AG08396 (cell line): Measurements from ENCODE around the gene GPRC5A.

Experiments used
- DNase-seq: peaks from one replicate; pipeline ENCODE4 v3.0.0; 2012; ENCODE audit warnings: low spot score, mixed read lengths

GPRC5A gene

DNA sequence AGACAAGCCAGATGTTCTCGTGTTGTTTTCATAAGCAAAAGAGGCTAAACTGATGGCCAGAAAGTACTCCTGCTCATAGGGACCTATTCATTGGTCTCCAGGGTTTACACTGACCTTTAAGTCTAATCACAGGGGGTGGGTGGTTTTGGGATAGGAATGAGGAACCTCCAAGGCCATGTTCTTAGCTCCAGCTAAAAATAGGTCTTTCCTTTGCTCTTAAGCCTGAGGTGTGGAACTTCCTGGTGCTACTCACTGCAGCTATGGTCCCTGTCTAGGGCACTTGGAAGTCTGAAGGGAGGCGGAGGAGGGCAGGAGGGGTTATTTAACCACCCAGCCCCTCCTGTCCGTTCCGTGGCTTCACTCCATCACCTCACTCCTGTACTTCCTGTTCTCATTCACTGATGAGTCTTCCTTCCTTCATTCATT lies 18.6 kb downstream of the GPRC5A start:
- no peak for DNase-seq

DNA sequence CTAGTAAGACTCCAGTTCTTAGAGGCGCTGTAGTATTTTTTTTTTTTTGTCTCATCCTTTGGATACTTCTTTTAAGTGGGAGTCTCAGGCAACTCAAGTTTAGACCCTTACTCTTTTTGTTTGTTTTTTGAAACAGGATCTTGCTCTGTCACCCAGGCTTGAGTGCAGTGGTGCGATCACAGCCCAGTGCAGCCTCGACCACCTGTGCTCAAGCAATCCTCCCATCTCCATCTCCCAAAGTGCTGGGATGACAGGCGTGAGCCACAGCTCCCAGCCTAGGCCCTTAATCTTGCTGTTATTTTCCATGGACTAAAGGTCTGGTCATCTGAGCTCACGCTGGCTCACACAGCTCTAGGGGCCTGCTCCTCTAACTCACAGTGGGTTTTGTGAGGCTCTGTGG lies 21.3 kb downstream of the GPRC5A start:
- DNase-seq, result no peak

DNA sequence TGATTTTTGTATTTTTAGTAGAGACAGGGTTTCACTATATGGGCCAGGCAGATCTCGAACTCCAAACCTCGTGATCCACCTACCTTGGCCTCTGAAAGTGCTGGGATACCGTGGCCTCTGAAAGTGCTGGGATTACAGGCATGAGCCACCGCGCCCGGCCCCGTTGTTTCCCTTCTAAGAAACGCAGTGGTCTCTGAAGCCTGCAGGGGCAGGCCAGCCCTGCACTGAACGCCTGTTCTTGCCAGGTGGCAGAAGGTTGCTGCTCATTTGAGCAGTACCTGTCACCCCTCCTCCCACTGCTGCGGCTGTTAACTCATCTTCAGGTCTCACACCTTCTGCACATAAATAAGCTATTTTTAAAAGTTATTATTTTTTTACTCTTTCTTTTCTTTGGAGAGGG lies 24.3 kb downstream of the GPRC5A start:
- DNase-seq, result no peak

DNA sequence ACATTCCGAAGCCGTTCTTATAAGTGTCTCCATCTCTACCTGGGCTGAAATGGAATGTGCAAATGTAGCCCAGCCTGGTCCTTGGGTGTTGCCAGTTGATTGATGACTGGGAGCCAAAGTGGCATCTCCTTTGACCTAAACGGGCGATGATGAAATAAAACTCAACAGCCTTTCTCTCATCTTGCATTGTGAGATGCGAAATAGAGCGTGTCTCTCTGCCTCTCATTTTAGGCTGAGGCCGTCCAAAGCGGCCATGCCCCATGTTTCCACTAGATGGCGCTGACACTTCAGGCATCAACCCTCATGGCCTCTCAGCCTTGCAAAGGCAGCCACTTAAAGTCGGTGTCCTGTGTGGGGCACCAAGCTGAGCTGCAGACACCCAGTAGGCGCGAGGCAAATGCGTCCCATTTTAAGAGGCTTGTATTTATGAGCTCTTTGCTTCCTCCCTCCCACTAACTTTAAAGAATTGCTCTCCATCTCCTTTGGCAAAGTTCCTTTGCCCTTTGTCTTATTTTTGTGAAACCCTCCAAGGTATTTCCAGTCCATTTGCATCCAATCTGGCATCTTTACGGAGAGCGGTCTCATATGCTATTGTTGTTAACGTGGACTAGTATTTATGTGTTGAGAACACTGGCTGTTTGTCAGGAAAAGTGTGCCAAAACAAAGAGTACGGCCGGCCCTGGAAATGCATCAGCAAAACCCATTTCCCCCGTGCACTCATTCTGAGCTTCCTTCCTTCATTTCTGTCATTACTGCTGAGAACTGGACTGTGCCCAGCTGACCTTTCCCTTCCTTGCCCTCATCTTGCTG lies 25.0 kb downstream of the GPRC5A start:
- peak; percentile 75 for DNase-seq

DNA sequence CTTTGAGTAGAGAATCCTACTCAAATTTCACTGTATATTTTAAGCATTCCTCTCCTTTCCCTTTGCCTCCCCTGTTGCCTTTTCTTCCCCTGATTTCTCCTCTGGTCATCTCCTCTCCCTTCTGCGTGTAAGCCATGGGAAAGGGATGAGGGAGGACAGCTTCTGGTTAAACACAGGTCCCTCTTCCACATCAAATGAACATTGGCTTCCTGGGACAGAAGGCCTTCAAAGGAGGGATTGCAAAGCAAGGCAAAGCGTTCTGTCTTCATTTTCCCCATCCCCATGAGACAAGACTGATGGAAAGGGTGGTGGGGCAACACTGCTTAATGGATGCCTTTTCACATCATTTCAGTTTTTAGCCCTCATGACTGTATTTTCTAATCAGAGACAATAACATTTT lies 26.2 kb downstream of the GPRC5A start:
- DNase-seq, result no peak

DNA sequence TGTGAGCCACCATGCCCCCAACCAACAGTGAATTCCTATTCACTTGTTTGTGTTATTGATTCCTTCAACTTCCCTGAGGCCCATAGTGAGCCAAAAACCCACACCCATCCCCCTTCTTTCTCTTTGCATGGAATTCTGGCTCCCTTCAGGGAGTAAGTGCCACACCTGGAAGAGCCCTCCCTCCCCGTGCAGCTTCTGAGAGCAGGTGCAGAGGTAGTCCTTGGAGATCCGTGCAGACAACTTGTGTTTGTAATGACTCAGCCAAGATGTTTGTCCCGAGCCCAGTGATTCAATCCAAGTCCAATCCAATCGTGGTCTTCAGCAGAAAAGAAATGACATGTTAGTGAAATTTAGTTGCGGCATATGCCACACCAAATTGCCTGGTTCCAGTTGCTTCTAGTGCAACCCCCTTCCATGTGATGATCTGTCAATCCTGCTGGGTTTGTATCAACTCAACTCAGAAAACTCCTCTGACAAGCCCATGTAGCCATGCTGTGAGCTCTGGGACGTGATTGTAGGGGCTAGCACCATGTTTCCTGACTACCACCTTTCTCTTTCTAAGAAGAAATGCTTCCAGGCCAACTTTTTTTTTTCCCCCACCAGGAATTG lies 27.5 kb downstream of the GPRC5A start:
- DNase-seq, result no peak

DNA sequence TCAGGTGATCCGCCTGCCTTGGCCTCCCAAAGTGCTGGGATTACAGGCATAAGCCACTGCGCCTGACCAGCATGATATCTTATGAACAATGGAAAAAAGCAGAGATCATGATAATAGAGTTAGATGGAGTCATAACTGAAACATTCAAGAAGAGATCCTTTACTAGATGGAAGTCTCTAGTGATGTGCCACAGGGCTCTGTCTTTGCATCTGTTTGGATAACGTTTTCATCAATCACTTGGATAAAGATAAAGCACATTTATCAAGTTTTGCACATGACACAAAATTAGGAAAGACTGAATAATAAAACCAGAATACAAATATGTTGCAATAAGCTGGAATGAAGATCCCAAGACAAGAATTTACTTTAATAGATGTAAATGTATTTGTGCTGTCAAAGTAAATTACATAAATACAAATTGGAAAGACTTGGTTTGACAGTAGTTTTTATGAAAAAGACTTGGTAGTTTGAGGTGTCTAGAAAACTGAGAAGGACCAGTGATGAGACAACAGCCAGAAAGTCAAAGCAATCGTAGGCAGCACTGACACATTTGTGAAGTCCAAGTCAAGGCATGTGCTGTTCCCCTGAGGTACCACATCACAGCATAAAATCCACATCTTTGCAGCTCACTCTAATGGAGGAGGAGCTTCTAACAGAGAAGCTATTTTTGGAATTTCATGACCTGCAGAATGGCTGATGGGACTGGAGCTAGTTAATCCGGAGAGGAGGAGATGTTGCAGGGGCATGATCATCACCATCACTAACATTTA lies 28.5 kb downstream of the GPRC5A start:
- DNase-seq, result no peak

DNA sequence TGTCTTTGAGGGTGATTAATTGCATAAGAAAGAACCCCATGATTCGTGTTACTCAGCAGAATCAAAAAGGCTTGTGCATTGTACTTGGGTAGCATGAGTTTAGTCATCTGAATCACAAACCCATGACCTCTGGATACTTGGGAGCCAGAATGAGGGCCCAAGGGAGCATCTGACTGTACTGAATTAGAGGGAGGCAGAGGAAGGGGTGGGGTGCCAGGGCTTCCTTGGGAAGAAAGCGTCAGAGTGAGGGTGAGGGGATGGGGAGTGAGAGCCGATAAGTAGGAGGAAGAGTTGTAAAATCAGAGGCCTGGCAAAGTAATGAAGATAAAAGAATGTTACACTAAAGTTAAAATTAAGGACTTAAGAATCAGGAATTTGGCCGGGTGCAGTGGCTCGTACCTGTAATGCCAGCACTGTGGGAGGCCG lies 30.8 kb downstream of the GPRC5A start:
- DNase-seq, result peak; percentile 35

DNA sequence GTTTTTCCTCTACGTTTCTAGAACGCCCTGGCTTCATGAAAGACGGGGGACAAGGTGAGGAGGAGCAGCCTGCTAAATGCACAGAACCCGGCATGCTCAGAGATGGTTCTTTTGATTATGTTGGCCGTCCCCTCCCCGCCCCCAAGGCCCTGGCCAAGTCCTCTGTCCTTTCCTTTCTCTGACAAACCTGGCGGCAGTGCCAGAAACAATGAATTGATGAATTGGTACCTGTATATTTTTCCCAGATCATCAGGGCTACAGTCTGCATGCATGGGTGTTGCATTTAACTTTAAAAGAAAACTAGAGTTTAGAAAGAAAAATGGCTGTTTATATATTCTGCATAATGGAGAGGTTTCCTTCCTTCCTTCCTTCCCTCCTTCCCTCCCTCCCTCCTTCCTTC lies 31.6 kb downstream of the GPRC5A start:
- no peak for DNase-seq

DNA sequence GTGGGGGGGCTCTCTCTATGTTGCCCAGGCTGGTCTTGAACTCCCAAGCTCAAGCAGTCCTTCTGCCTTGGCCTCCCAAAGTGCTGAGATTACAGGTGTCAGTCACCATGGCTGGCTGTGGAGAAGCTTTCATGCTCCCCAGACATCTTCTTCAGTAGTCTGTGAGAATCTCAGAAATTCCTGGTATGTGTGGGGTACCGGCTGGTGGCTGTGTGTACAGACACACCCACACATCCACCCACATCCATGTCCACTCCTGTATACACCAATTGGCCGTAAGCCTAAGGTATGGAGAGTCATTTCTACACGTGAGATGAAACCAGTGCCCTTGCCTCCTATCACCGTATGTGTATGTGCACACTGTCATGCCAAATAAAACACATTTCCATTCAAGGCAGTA lies 32.8 kb downstream of the GPRC5A start:
- DNase-seq, result no peak

DNA sequence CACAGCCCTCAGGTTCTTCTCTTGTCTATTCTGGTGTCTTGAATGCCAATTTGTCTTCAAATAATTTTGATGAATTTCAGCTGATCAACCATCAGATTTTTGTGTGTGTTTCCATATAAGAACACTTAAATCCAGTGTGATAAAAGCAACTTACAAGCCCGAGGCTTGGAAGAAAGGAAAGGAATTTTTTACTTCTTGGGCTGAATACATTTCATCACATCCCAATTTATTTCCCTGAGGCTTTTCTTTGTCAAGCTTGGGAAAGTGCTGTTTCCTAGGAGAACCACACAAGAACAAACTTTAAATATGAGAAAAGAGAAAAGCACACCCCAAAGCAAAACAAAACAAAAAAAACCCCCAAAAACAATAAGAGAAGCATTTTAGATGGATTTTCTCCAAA lies 34.0 kb downstream of the GPRC5A start:
- no peak for DNase-seq

DNA sequence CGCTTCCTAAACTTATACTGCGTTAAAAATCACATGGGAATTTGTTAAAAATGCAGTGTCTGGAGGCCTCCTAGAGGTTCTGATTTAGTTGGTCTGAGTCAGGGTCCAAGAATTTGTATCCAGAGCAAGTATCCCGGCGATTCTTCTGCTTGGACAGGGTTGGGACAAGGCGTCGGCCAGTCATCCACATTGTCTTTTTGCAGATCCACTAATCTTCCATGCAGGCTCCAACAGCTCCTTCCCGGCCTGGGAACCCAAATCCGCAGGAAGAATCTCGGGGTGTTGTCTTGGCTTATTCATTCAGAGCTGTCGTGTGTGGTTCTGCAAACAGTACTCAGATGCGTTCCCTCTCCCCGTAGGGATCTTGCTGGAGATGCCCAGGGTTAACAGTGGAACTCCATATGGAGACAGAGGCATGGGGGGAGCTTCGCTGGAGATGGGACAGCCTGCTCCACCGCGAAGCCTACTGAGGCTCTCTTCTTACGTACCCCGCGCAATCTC lies 35.3 kb downstream of the GPRC5A start:
- no peak for DNase-seq

DNA sequence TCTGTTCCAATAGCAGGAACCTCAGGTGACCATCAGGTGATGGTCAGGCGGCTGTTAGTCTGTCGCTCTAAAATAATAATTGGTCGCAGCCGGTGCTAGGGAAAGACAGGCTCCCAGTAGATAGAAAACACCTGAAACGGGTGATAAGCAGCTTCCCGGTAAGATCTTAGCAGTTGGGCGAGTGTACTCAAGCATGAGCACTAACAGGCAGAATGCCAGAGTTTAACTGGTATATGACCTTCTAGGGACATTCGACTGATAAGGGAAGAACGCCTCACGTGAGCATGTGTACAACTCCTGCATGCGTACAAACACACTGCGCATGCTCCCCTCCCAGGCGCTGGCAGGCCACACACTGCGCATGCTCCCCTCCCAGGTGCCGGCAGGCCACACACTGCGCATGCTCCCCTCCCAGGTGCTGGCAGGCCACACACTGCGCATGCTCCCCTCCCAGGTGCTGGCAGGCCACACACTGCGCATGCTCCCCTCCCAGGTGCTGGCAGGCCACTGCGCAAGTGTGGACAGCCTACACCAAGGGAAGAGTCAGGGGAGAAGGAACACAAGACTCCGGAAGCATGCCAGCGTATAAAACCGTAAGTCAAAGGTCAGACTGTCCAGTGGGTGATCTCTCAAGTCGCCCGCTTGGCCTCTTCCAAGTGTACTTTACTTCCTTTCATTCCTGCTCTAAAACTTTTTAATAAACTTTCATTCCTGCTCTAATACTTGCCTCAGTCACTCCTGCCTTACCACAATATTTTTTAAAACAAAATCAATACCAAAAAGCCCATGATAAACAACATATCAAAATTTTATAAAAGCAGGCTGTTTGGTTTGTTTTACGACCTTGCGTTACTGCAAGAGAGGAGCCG lies 36.1 kb downstream of the GPRC5A start:
- DNase-seq, result peak; percentile 82

DNA sequence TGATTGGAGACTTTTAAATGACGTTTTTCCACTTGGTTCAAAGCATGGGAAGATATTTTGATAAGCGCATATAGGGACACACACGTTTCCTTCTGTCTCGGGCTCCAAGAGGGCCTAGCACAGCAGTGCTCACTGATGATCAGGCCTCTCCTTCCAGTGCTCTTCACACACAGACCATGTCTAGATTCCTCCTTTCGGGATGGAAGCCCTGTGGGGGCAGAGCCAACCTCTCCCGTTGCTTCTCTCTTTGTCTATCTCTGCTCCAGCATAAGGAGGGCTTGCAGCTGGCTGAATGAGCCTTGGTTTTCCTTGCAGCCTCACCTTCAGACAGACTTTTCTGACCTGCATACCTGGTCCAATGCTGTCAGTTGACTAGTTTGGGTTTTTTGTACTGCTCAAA lies 38.3 kb downstream of the GPRC5A start:
- DNase-seq, result no peak

DNA sequence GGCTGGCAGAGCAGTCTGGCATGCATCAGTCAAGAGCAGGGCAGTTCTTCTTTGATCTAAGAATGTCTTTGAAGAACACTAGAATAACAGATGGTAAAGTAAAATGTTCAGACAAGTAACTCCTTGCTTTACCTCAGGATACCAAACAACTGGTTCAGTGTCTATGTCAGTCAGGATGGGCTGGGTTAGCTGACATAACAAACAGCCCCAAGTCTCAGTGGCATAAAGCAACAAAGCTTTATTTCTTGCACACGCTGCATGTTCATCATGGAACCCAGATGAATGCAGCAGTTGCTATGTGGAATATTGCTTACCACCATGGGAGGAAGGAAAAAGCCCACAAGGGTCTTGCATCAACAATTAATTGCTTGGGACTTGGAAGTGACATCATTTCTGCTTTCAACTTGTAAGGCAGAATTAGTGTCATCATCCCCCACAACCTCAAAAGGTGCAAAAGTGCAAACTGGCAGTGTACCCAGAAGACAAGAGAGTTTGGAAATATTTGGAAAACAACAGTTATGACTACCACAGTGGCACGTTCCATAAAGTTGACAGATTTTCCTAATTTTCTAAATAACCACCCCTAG lies 39.4 kb downstream of the GPRC5A start:
- no peak for DNase-seq

DNA sequence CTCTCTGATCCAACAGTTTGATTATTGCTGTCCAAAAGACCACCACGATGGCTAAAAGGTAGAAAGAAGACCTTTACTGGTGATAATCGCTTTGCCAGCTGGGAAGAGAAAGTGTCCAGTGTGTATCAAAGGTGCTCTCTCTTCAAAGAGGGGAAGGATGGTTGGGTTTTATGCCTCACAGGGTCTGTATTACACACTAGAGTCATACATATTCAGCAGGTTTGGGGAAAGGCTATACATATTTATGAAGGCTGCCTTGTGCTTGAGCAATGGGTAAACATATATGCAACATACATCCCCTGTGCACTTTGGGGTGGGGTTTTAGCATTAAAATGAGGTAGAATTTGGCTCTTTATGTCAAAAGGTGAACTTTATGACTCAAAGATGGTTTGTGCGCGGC lies 42.4 kb downstream of the GPRC5A start:
- no peak for DNase-seq

DNA sequence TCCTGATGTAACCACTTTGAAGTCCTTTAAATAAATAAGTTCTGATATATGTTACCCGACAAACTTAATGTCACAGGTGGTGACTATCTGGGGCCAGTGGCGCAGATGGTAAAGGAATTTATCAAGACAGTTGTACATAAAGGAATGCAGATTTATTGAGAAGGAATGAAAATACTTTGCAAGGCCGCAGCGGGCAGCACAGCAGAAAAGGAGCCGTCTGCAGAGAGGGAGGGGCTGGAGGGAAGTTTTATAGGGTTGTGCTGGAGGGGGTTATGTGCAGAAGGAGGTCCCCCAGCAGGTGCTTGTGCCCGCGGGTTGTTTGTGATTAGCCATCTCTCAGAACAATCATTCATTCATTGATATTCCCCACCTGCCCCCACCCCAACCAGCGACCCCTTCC lies 43.2 kb downstream of the GPRC5A start:
- no peak for DNase-seq

DNA sequence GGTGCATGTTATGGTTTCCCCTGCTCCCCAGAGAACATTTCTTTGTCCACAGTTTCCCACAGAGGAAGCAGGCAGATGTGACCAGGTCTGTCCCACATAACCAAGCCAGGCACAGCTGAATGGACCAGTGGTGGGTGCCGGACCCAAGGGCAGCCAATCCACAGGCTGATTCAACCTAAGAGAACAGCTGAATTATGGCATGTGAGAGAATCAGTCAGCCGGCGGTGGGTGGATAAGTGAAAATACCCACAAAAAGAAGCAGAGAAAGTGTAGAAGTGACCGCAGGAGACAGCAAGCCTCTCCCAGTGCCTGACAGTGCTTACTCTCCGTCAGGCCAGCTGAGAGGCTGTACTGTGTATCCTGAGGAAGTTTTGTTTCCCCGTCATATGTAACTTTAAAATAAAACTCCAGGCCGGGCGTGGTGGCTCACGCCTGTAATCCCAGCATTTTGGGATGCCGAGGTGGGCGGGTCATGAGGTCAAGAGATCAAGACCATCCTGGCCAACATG lies 45.7 kb downstream of the GPRC5A start:
- no peak for DNase-seq

DNA sequence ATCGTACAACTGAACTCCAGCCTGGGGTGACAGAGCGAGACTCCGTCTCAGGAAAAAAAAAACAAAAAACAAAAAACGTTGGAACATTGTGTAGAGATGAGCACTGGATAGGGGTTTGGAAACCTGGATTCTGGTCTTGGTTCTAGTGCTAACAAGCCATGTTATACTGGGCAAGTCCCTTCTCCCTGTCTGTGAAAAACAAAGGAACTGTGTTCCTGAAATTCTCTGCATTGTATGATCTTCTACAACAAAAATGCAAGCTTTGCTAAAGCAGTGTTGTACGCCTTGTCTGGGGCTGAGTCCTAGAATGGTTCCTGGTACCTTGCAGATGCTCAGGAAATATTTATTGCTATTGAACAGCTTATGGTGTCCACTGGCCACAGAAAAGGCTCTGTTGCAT lies 47.2 kb downstream of the GPRC5A start:
- no peak for DNase-seq

DNA sequence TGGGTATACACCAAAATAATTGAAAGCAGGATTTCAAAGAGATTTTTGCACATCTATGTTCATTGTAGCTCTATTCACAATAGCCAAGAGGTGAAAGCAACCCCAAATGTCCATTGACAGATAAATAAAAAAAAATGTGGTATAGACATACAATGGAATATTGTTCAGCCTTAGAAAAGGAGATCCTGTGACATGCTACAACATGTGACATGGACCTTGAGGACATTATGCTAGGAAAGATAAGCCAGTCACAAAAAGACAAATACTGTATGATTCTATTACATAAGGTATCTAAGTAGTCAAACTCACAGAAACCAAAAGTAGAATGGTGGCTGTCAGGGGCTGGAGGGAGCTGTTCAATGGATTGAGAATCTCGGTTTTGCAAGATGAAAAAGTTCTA lies 48.5 kb downstream of the GPRC5A start:
- no peak for DNase-seq
